DLD1 (cell line): ENCODE results near the gene CDK19.
"Not testable (repeated sequence)": the region's sequence is repeated elsewhere in the genome, so short reads cannot be mapped to it uniquely, and the experiment has no call there.

Experiments
- in situ Hi-C: cut with HindIII; loops from 2 replicates; pipeline ENCODE4 v1.10.0; 2017; ENCODE audit warnings: low sequenced_read_pairs

Gene CDK19

GRCh38 chr6:110814102-110815014 lies 911 bp downstream of the CDK19 start:
- in situ Hi-C loops: no loop called here

GRCh38 chr6:110813338-110814101 lies 1.7 kb downstream of the CDK19 start:
- in situ Hi-C loops: no loop called here

GRCh38 chr6:110812719-110813118 lies 2.5 kb downstream of the CDK19 start:
- in situ Hi-C loops: no loop called here

GRCh38 chr6:110810896-110811586 lies 4.2 kb downstream of the CDK19 start:
- in situ Hi-C loops: no loop called here

- in situ Hi-C loops: no loop called here
Measured at GRCh38 chr6:110809792-110810191, 5.5 kb downstream of the CDK19 start.

- in situ Hi-C loops: not testable (repeated sequence)
Measured at GRCh38 chr6:110802175-110802574, 13.1 kb downstream of the CDK19 start.

- in situ Hi-C loops: no loop called here
Measured at GRCh38 chr6:110800839-110801196, 14.5 kb downstream of the CDK19 start.

- in situ Hi-C loops: no loop called here
Measured at GRCh38 chr6:110800196-110800838, 15.0 kb downstream of the CDK19 start.

- in situ Hi-C loops: no loop called here
Measured at GRCh38 chr6:110799655-110800054, 15.6 kb downstream of the CDK19 start.

- in situ Hi-C loops: no loop called here
Measured at GRCh38 chr6:110799189-110799588, 16.1 kb downstream of the CDK19 start.

- in situ Hi-C loops: no loop called here
Measured at GRCh38 chr6:110795271-110795670, 20.0 kb downstream of the CDK19 start.

- in situ Hi-C loops: no loop called here
Measured at GRCh38 chr6:110786696-110787095, 28.6 kb downstream of the CDK19 start.

GRCh38 chr6:110786271-110786670 lies 29.0 kb downstream of the CDK19 start:
- in situ Hi-C loops: no loop called here

GRCh38 chr6:110784610-110784979 lies 30.7 kb downstream of the CDK19 start:
- in situ Hi-C loops: no loop called here

- in situ Hi-C loops: no loop called here
Measured at GRCh38 chr6:110781522-110782214, 33.6 kb downstream of the CDK19 start.

- in situ Hi-C loops: loop anchor here (5.0 kb wide), 1 partner anchor 99 kb away; no protein-coding TSS in a partner anchor
Measured at GRCh38 chr6:110778333-110778732, 36.9 kb downstream of the CDK19 start.

GRCh38 chr6:110777636-110778035 lies 37.6 kb downstream of the CDK19 start:
- in situ Hi-C loops: loop anchor here (5.0 kb wide), 1 partner anchor 100 kb away; no protein-coding TSS in a partner anchor

- in situ Hi-C loops: loop anchor here (5.0 kb wide), 1 partner anchor 101 kb away; no protein-coding TSS in a partner anchor
Measured at GRCh38 chr6:110776413-110776812, 38.9 kb downstream of the CDK19 start.

- in situ Hi-C loops: no loop called here
Measured at GRCh38 chr6:110769923-110770322, 45.3 kb downstream of the CDK19 start.

GRCh38 chr6:110768057-110768456 lies 47.2 kb downstream of the CDK19 start:
- in situ Hi-C loops: no loop called here
